Sigmoid colon (tissue), 7 donors: ENCODE results near the gene C1RL. TPM values are rescaled to one million over a fixed set of nuclear protein-coding genes. Genes with fewer than 3 reads are reported as not detected.

ENCODE experiments used
- DNase-seq: peaks from one replicate; pipeline ENCODE4 v3.0.0-alpha.2; 2019
- H3K27ac ChIP-seq, 4 donors: fragments of 200-600 bp; sonication (generic); one replicate each; pipeline ENCODE4 v1.5.1; 2016 to 2019; ENCODE audit warnings: mild to moderate bottlenecking in 1 of 4
- H3K27me3 ChIP-seq, 3 donors: fragments of 200-600 bp; sonication (generic); one replicate each; pipeline ENCODE4 v1.5.1; 2019; ENCODE audit warnings: mild to moderate bottlenecking in 1 of 3
- H3K36me3 ChIP-seq, 4 donors: fragments of 200-600 bp; sonication (generic); one replicate each; pipeline ENCODE4 v1.5.1; 2016 to 2019
- H3K4me1 ChIP-seq, 4 donors: fragments of 200-600 bp; sonication (generic); one replicate each; pipeline ENCODE4 v1.5.1; 2017 to 2019
- H3K4me3 ChIP-seq, 4 donors: fragments of 200-600 bp; sonication (generic); one replicate each; pipeline ENCODE4 v1.5.1; 2017 to 2019; ENCODE audit warnings: mild to moderate bottlenecking in 2 of 4, moderate library complexity in 1 of 4
- H3K9me3 ChIP-seq, 4 donors: fragments of 200-600 bp in 3 of 4; sonication (generic) in 3 of 4; one replicate each; pipeline versions ENCODE4 v1.5.1 to v1.6.1; 2013 to 2019
- CTCF ChIP-seq, 4 experiments: fragments of 450-650 bp in 3 of 4; fragments of 200-600 bp in 1 of 4; IDR thresholded peaks; one replicate each; pipeline ENCODE4 v1.5.1; 2016 to 2019; ENCODE audit warnings: antibody characterized with exemption in 4 of 4, mild to moderate bottlenecking in 3 of 4, moderate library complexity in 2 of 4
- EP300 ChIP-seq, 4 donors: sonication (generic); formaldehyde crosslinking; IDR thresholded peaks; one replicate each; pipeline ENCODE4 v1.6.1; 2017; ENCODE audit warnings: antibody characterized with exemption in 4 of 4
- POLR2A ChIP-seq, 2 donors: fragments of 450-650 bp; IDR thresholded peaks; one replicate each; pipeline ENCODE4 v1.6.1; 2016; ENCODE audit warnings: antibody characterized with exemption in 2 of 2, mild to moderate bottlenecking in 2 of 2, moderate library complexity in 2 of 2
- POLR2AphosphoS5 ChIP-seq, 4 donors: sonication (generic); formaldehyde crosslinking; IDR thresholded peaks; one replicate each; pipeline ENCODE4 v1.6.1; 2017; ENCODE audit warnings: antibody characterized with exemption in 4 of 4
- WGBS, 2 donors: extraction: QIAGEN DNeasy Blood & Tissue Kit; methylation state at CpG; one replicate each; pipeline ENCODE4 v1.1.7; 2013; 5-methylcytosine and 5-hydroxymethylcytosine counted together
- intact Hi-C: fragments of 100-400 bp; cut with DNase I; formaldehyde crosslinking; loops from one replicate; pipeline ENCODE4 v1.15.1; 2023
- polyA plus RNA-seq, 3 donors: library from polyadenylated mRNA; stranded (reverse); fragments of 200-250 nt; gene quantifications; one replicate each; pipeline ENCODE4 v1.2.3, GENCODE V29; 2013
- total RNA-seq, 4 donors: library from RNA; depleted of rRNA; stranded (reverse); fragments of >200 nt; gene quantifications; one replicate each; pipeline ENCODE4 v1.1.0, GENCODE V29; 2016
- donor health status: healthy with polysubstance abuse.
- donor health status: Bipolar disorder and iron deficiency.
- donor health status: healthy.

Gene C1RL
- total and polyA plus RNA-seq, 7 donors = 9.9 to 82.6 (median 45.5) TPM

DNA sequence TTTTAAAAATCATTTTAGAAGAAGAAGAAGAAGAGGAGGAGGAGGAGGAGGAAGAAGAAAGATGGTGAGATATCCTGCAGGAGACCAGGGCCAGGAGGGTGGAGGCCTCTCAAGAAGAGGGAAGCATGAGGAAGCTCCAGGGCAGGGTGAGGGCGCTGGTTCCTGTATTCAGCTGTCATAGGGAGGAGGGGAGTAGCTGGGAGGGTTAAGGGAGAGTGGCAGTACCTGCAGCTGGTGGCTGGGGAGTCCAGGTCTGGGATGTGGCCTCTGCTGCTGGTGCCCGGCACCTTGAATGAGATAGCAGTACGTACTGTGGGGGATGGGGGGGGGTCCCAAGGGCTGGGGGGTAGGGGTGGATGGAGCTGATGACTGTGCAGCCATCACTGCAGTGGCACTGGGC, 9.9 kb upstream of the C1RL start:
- H3K4me3 ChIP-seq = no peak overlapping the region
- intact Hi-C loops = loop anchor here (10.0 kb wide), 1 partner anchor 254 kb away; the partner anchor contains the start of gene TPI1
- H3K27me3 ChIP-seq = no peaks in the 10 kb centered on the region
- H3K27ac ChIP-seq = no peak overlapping the region
- H3K9me3 ChIP-seq = no peaks in the 10 kb centered on the region
- H3K4me1 ChIP-seq = no peaks in the 10 kb centered on the region
- peaks cover 0 to 8% (median 0%) of the 10 kb centered on the region in 4 donors for H3K36me3 ChIP-seq
- no peak for TF ChIP-seq POLR2A (IDR thresholded peaks at IDR 0.05)
- TF ChIP-seq POLR2AphosphoS5 (IDR thresholded peaks at IDR 0.05) = no peak
- no peak for TF ChIP-seq EP300 (IDR thresholded peaks at IDR 0.05)
- no peak for TF ChIP-seq CTCF (IDR thresholded peaks at IDR 0.05)
- WGBS, 2 donors = 82 to 87% methylated on average over 3 of the region's 3 CpGs
- DNase-seq = peak; percentile 46

GRCh38 chr12:7117670-7118069, 8.7 kb upstream of the C1RL start:
- peak; percentile 29 for DNase-seq
- WGBS, 2 donors = 95% methylated on average over 3 of the region's 3 CpGs
- intact Hi-C loops = loop anchor here (10.0 kb wide), 1 partner anchor 253 kb away; the partner anchor contains the start of gene TPI1

DNA sequence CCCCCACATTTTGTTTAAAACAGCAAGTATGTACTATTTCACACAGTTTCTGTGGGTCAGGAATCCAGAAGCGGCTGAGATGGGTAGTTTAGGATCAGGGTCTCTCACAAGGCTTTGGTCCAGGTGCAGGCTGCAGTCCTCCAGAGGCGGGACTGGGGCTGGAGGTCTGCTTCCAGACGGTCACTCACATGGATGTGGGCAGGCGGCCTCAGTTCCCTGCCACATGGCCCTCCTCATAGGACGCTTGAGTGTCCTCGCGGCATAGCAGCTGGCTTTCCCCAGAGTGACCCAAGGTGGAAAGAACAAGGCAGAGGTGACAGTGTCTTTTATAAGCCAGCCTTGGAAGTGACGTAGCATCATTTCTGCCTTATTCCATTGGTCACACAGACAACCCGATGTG, 7.9 kb upstream of the C1RL start:
- no peak overlapping the region for H3K4me3 ChIP-seq
- intact Hi-C loops = loop anchor here (10.0 kb wide), 1 partner anchor 252 kb away; the partner anchor contains the start of gene TPI1

More at GRCh38 chr12:7117670-7118069, 8.7 kb upstream of the C1RL start:
- H3K36me3 ChIP-seq = peaks cover 0 to 8% (median 0%) of the 10 kb centered on the region in 4 donors
- H3K9me3 ChIP-seq = no peaks in the 10 kb centered on the region
- H3K27me3 ChIP-seq = no peaks in the 10 kb centered on the region
- no peak for TF ChIP-seq POLR2A (IDR thresholded peaks at IDR 0.05)
- no peak for TF ChIP-seq POLR2AphosphoS5 (IDR thresholded peaks at IDR 0.05)
- no peak for TF ChIP-seq EP300 (IDR thresholded peaks at IDR 0.05)
- TF ChIP-seq CTCF (IDR thresholded peaks at IDR 0.05) = no peak
- H3K4me3 ChIP-seq = no peak overlapping the region
- H3K27ac ChIP-seq = no peak overlapping the region
- H3K4me1 ChIP-seq = peaks cover 0 to 7% (median 3%) of the 10 kb centered on the region in 4 donors

GRCh38 chr12:7116196-7116595, 7.2 kb upstream of the C1RL start:
- intact Hi-C loops = loop anchor here (10.0 kb wide), 1 partner anchor 251 kb away; the partner anchor contains the start of gene TPI1
- H3K4me3 ChIP-seq = no peak overlapping the region

More for the DNA sequence above, 7.9 kb upstream of the C1RL start:
- H3K9me3 ChIP-seq = no peaks in the 10 kb centered on the region
- no peak overlapping the region for H3K27ac ChIP-seq
- no peaks in the 10 kb centered on the region for H3K27me3 ChIP-seq
- peaks cover 0 to 8% (median 0%) of the 10 kb centered on the region in 4 donors for H3K36me3 ChIP-seq
- peak; percentile 58 for DNase-seq
- no peak for TF ChIP-seq EP300 (IDR thresholded peaks at IDR 0.05)
- no peak for TF ChIP-seq CTCF (IDR thresholded peaks at IDR 0.05)
- TF ChIP-seq POLR2A (IDR thresholded peaks at IDR 0.05) = no peak
- no peak for TF ChIP-seq POLR2AphosphoS5 (IDR thresholded peaks at IDR 0.05)
- 91 to 94% methylated on average over 9 of the region's 9 CpGs for WGBS, 2 donors
- H3K4me1 ChIP-seq = peaks cover 0 to 7% (median 3%) of the 10 kb centered on the region in 4 donors

More at GRCh38 chr12:7116196-7116595, 7.2 kb upstream of the C1RL start:
- H3K27me3 ChIP-seq = no peaks in the 10 kb centered on the region
- 86 to 95% methylated on average over 3 of the region's 3 CpGs for WGBS, 2 donors
- H3K27ac ChIP-seq = no peak overlapping the region
- TF ChIP-seq POLR2AphosphoS5 (IDR thresholded peaks at IDR 0.05) (no peak), CTCF (IDR thresholded peaks at IDR 0.05) (no peak), POLR2A (IDR thresholded peaks at IDR 0.05) (no peak), EP300 (IDR thresholded peaks at IDR 0.05) (no peak)
- H3K4me1 ChIP-seq = peaks cover 0 to 7% (median 3%) of the 10 kb centered on the region in 4 donors
- peaks cover 0 to 8% (median 0%) of the 10 kb centered on the region in 4 donors for H3K36me3 ChIP-seq
- peak; percentile 9 for DNase-seq
- no peaks in the 10 kb centered on the region for H3K9me3 ChIP-seq
